Glomerular visceral epithelial cell (primary cell): ENCODE results near the gene AFF3.
A peak's percentile ranks its signal among the peaks of the same experiment; 100 is the strongest.
"Not testable (repeated sequence)": the region's sequence is repeated elsewhere in the genome, so short reads cannot be mapped to it uniquely, and the experiment has no call there.

ENCODE experiments used
- DNase-seq: peaks from one replicate; pipeline ENCODE4 v3.0.0-alpha.2; 2016; ENCODE audit errors: extremely low spot score

The AFF3 gene

DNA sequence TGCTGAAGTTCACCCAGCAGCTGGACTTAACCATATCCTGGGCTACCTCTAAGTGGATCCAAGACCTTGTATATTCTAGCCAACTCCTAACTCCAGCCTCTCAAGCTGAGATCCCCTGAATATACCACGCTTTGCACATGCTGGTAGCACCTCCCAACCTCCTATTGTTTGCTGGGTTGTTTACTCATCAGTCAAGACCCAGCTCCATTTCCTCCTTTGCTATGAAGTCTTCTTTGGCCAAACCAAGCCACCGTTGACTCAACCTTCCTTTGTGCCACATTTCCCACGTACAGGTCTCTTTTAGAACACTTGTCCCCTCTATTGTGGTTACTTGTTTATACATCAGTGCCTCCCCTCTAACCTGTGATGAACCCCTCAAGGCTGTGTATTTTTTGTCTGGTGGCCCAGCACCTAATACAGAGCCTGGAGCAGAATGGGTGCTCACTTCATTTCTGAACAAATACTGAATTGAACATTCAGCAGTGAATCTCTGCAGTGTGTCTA lies 384.7 kb downstream of the AFF3 start:
- no peak for DNase-seq

DNA sequence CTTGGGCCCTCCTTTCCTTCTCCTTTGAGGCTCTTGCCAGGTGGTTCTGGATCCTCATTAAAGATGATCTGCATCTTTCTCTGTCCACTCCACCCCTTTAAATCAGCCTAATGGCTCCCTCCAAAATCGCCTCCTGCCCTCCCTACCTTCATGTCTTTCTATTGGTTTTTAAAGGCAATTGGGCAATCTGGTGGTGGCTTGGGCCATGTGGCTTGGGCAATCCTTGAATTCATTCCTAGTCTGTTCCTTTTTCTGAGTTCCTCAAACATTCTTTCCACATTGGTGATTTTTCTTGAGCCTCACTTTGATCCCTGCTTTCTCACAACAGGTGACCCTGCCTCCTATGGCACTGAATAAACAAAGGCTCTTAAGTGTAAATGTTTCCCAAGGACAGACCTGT lies 386.3 kb downstream of the AFF3 start:
- DNase-seq, result no peak

DNA sequence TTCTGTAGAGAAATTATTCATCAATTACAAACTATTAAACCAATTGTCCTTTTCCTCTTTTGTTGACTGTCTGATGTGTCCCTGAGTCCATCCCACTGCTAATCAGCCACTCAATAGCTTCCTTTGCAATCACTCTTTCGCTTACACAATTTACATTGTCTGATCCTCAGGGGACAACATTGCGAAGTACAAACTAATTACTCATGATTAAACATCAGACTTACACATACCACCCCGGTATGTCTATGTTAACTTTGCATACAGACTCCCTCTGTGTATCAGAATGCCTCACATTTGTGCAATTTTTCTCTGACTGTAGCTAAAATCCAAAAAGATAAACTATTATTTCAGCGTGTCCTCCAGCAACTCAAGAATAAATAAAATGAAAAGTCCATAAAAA lies 388.2 kb downstream of the AFF3 start:
- no peak for DNase-seq

DNA sequence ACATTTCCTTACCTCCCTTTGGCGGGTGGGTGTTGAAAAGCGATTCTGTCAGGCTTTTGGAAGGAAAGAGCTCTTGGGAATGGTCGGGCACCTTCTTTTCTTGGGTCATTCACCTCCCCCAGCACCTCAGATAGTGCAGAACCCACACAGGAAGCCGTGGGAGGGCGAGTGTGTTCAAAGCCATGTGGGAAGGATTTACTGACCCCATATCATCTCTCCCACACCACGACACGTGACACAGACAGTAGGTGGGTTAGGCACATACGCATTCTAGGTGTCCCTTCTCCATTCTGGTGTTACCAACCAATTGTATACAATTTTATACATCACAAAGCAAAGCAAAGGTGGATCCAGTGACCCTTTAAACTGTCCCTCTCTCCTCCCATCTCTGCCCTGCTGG lies 388.9 kb downstream of the AFF3 start:
- DNase-seq, result no peak

DNA sequence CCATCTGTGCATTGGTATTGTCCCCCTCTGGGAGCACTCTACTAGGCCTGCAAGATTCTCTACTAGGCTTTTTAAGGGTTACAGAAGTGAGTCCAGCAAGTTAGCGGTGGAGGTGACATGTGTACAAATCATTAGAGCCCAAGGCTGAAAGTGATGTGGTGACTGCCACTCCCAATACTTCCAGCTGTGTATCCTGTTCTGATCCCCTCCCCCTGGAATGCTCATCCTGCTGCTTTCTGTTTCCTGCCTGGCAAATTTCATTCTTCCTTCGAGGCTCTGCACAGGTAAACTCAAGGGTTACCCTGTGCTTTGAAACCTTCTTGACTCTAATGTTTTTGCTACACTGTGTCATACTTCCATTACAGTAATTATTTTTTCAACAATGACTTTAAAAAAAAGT lies 394.0 kb downstream of the AFF3 start:
- DNase-seq, result no peak

DNA sequence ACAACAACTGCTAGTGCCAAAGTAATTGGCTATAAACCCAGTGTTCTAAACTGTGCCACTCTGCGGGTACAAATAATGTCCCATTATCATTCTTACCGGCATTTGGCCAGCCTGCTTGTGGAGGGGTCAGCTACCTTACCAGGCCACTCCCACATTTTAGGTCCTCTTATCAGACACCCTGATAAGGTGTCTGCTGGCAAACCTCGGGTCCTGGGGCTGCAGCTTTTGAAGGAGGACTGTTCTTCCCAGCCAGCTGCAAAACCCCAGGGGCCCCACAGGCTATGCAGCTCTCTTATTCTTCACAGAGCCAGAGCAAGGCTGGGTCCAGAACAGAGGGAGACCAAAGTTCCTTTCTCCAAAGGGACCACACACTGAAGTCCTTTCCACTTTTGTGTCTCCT lies 394.5 kb downstream of the AFF3 start:
- DNase-seq, result no peak

DNA sequence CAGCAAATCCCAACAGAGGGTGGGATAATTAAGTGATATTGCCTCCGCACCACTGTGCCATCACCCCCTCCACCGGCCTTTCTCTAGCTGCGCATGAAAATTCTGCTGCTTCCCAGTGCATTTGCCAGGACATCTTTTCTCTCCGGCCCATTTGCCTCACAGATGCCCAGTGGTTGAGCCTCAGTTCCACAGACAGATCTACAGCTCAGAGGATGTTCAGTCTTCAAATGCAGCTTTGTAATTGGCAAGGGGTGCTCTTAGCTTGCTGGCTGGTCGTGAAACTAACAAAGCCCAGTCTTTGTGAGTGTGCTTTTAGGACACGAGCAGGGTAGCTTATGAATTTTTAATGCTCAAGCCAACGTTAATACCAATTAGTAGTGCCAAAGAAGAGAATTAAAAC lies 399.2 kb downstream of the AFF3 start:
- DNase-seq, result no peak

DNA sequence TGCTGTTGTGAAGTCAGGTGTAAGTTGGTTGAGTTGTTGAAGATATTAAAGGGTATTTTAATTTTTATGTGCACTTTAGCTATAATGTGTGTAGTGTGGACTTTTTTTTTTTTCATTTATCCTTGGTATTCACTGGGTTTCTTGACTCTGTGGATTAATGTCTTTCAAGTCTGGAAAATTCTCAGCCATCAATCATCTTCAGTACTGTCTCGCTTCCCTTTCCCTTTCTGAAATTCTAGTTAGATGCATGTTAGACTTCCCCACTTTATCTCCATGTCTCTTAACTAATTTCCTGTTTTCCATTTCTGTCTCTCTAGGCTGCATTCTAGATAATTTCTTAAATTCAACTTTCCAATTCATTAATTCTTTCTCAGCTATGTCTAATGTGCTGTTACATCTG lies 404.9 kb downstream of the AFF3 start:
- no peak for DNase-seq

DNA sequence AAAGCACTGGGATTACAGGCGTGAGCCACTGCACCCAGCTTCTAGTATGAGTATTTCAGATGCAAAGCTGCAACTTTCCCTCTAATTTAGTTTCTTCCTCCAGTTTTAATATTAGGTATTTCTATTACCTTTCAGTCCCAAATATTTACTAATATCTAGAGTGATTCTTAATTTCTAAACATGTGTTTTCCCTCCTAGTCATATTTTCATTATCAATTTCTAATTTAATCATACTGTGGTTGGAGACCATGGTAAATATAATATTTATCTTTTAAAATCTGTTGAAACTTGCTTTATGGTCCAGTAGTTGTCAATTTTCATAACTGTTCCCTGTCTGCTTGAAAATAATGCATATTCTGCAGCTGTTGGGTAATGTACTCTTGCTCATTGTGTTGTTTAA lies 406.6 kb downstream of the AFF3 start:
- DNase-seq, result no peak

DNA sequence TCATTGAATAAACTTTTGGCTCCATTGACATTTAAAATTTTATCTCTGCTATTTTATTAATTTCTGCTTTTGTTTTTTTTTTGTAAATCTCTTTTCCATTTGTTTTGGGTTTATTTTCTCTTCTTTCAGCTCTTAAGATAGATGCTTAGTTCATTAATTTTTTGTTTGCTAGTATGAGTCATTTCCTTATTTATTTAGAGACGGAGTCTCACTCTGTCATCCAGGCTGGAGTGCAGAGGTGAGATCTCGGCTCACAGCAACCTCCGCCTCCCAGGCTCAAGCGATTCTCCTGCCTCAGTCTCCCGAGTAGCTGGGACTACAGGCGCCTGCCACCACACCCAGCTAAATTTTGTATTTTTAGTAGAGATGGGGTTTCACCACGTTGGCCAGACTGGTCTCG lies 407.1 kb downstream of the AFF3 start:
- not testable (repeated sequence) for DNase-seq

DNA sequence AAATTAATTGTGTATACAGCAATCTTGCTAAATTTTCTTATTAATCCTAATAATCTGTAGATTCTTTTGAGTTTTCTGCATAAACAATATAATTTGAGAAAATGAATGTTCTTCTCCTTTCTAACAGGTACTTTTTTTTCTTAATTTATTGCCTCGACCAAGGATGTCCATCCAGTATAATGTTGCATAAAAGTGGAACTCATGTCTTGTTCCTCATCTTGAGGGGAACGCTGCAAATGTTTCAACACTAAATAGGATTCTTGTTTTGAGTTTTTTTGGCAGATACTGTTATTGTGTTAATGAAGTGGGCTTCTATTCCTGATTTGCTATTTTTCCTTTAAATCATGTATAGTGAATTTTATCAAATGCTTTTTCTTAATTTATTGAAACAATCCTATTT lies 408.2 kb downstream of the AFF3 start:
- no peak for DNase-seq

DNA sequence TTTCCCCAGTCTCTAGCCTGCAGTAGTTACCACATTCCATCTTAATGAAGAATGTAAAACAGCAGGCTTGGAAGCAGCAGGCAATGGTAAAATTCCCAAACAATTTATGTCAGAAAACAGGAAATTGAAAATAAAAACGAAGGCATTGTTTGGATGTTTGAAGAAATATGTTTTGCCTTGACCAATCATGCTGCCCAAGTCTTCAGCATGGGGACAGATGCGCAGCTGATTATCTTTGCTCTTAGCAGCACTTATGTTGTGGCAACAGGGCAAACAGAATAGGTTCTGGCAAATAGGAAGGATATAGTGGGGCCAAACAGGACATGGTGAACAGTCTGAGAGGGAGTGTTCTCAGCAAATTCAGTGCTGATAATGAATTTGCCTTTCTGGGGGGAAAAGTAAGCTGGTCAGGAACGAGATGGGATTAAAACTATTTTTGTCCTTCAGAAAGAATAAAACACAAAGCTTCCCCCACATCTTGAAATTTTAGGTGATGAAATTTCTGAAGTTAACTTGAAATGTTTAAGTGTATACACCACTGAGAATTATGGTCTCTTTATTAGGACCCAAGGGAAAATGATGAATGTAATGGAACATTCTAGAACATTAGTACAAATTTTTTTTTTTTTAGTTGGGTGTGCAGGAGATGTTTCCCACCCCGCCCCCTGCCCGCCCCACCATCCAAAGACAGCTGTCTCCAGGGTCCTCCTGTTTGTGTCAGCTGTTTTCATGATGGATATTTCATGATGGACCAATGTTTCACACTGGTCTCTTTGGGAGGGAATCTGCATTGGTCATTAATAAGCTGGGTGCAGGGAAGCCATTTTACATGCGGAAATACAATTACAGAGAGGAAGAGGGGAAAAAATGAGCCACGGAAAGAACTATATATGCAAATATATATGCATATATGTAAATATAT lies 413.0 kb downstream of the AFF3 start:
- DNase-seq, result no peak

DNA sequence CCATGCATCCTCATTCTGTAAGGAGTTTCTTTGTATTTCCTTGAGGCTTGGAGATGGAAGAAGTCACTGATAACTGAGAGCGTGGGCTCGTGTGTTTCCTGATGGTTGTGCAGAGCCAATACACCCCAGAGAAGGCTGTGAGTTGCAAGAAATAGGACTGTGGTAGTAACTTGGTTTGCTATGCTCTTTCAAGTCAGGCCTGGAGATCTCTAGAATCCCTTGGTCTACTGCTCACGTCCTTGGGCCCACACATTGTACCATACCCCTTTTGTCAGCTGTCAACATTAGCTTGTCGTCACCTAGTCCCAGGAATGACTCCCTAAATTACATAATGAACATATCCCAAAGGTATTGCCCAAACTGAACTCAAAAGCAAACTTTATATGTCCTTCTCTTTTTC lies 414.2 kb downstream of the AFF3 start:
- no peak for DNase-seq

DNA sequence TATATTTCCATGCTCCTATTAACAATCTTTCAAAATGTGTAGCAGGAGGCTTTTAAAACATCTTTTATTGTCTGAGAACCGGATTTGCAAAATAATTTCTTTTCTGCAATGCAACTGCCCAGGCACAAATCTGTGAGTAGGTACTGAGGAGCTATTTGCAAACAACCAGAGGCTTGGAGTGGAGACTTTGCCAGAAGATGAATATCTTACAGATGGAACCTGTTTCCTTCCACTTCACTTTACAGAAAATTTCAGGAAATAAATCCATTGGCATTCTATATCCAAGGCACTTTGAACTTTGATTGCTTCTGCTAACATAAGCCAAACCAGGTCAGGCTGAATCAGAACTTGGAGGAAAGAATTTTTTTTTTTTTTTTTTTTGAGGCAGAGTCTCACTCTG lies 415.2 kb downstream of the AFF3 start:
- DNase-seq, result no peak

DNA sequence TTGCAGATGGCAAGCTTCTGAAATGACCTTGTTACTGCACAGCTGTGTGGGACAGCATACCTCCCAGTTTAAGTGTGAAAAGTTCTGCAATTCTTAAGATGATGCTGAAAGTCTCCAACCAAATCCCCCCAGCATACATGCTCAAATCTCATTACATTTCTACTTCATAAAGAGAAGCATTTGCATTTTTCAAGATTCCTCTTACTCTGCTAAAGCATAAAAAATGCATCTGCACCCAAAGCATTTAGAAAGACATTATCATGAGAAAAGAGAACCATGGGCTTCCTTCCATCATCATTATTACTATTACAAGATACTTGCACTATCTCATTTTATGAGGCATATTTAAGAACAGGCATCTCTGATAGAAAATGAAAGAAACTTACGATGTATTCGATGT lies 415.7 kb downstream of the AFF3 start:
- DNase-seq, result no peak

DNA sequence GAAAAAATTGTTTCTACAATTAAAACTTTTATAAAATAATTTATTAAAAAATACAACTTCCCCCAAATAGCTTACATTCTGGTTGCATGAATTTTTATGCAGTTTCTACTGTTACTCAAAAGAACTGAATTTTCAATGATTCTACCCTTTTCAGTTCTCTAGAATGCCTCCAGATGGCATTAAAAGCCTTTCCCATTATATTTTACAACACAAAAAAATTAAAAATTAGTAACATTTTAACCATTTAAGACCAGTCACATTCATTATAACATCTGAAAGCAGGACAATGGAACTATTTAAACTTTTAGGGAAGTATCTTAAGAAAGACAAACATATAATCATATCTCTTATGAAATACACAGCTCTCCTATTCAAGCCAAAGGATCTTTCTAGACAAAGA lies 416.6 kb downstream of the AFF3 start:
- DNase-seq, result no peak

DNA sequence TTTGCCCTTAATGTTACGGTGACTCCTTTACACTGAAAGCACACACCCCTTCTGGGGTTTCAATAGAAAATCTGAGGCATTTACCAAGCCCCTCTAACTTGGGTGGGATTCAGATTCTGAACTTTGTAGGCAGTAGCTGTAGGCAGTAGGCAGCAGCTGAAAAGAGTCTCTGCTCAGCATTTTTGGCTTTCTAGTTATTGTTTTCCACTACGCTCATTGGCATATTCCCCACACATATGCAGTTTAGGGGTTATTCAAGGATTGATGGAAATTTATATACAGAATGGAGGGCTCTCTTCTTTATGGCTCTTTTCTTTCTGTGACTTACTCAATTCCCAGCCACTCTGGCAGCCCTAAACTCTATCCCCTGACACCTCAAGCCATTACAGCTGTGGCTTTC lies 419.9 kb downstream of the AFF3 start:
- DNase-seq, result no peak

DNA sequence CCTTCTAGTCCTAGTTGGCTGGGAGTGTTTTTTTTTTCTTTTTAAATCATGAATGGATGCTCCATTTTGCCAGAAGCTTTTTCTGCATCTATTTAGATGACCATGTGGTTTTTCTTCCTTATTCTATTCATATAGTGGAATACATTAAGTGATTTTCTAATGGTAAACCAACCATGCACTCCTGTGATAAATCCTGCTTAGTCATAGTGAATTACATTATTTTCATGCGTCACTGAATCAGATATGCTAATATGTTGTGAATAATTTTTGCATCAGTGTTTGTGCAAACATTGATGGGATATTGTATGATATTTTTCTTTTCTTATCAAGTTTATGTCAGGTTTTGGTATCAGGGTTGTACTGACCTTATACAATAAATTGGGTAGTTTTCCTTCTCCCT lies 423.3 kb downstream of the AFF3 start:
- DNase-seq, result no peak

DNA sequence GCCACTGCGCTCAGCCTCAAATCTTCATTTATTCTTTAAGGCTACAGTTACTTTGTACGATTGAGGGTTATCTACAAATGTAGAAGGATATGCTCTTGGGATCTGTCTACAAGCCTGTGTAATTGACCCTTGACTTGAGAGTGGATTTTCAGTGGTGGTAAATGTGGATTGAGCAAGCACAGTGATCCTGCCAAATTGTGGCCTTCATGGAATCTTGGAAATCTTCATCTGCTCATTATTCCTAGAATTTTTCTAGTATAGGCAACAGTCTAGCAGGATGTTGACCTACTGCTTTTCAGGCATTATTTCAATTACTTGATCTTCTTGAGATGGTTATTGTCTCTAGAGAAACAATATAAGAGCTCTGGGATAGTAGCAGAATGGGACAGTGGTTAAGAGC lies 426.4 kb downstream of the AFF3 start:
- DNase-seq, result no peak

DNA sequence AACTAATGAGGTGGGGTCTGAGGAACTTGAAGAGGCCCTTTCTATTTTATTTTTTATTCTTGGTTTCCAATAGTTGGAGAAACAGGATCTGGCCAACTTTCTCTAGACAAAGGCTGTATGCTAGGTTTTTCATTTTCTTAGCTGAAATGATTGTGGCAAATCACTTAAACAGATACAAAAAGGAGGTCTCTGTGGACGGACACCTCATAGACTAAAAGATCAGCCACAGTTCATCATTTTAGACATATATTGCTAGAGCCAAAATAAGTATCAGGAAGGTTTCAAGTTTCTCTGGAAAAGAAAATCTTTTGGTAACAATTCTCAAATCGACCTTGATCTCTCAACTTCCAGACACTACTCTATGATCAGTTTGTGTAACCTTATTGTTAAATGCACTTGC lies 428.0 kb downstream of the AFF3 start:
- no peak for DNase-seq

DNA sequence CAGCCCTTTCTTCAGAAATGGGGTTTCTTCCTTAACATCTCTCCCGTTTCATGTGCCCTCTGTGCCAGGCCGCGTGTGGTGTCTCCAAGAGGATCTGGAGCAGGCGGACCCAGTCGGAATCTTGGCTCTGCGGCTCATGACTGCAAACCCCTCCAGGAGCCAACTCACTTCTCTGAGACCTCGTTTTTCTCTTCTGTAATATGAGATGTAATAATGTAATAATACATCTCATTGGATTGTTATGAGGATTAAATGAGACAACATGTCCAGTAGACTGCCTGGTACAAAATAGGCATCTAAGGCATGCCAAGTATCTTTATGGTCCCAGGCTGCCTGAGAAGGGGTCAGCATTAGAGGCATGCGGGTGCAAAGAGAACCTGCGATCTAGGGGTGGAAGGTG lies 431.2 kb downstream of the AFF3 start:
- no peak for DNase-seq

DNA sequence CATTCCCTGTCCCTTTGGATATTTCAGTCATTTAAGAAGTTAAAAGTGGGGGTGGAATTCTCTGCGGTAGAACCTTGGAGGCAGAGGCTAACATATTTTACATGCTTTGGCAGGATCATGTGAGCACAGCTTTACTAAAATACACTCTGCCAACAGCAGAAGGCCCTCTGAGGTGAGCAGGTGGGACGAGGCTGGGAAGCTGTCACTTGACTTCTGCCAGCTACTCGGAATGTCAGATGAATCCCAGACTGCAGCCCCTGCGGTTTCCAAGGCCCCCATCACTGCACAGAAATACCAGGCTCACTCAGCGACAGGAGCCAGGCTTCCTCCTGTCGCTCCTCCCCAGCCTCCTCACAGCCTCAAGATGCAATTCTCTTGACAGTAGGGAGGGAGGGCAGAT lies 431.7 kb downstream of the AFF3 start:
- DNase-seq, result peak; percentile 8

DNA sequence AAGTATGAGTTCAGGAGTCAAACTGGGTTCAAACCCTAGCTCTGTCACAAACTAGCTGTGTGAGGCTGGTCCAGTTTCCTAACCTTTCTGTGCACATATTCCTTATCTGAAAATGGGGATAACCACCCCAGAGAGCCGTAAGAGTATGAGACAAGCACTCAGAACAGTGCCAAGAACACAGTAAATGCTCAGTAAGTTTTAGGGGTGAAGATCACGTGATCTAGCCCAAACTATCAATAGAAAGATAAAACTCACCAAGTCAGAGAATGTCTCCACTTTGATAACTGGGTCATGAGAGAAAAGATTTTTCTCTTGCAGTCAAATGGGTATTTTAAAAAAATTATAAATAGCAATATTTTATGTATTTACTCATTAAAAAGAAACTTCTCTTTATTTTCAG lies 433.2 kb downstream of the AFF3 start:
- DNase-seq, result no peak

DNA sequence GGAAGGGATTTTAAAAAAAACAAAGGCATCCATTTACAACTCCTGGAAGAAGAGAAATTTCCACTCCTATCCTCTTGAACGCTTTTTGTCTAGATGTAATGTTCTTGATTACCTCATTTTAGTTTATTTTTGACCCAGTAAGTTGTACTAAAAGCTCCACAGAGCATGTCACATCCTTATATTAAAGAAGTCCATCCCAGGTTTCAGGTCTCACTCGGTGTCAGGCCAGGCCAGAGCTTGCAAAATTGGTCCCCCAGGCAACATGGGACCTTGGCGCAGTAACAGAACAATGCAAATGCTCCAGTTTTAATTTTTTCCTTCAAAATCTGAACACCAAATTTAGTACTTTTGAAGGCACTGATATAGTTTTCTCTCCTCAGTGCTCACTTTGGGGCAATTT lies 434.2 kb downstream of the AFF3 start:
- DNase-seq, result no peak
